AG04449 (cell line): ENCODE measurements around the gene OR6S1.
A peak's percentile ranks its signal among the peaks of the same experiment; 100 is the strongest.

Source experiments
- CTCF ChIA-PET: fragments of 350-600 bp; formaldehyde crosslinking; extraction: SDS; loops from one replicate; lab custom pipeline; 2021; ENCODE audit warnings: antibody characterized with exemption; lab: Yijun Ruan, JAX
- POLR2A ChIA-PET: fragments of 400-600, 350-600 bp; formaldehyde crosslinking; extraction: SDS; loops from one replicate; lab custom pipeline; 2020; ENCODE audit warnings: antibody characterized with exemption, inconsistent platforms; lab: Yijun Ruan, JAX
- DNase-seq: peaks from one replicate; pipeline ENCODE4 v3.0.0-alpha.2; 2010; ENCODE audit warnings: low read depth, low spot score
- H3K4me3 ChIP-seq: 2 replicates; pipeline ENCODE4 v1.5.1; 2011; ENCODE audit warnings: low read depth, mild to moderate bottlenecking, control low read depth, low read length
- CTCF ChIP-seq: IDR thresholded peaks from one replicate; pipeline ENCODE4 v1.5.1; 2011; ENCODE audit warnings: mild to moderate bottlenecking, moderate library complexity, low read length, control low read depth, inconsistent platforms; ENCODE audit not compliant: insufficient read depth; ENCODE audit errors: missing control alignments

OR6S1 gene

DNA sequence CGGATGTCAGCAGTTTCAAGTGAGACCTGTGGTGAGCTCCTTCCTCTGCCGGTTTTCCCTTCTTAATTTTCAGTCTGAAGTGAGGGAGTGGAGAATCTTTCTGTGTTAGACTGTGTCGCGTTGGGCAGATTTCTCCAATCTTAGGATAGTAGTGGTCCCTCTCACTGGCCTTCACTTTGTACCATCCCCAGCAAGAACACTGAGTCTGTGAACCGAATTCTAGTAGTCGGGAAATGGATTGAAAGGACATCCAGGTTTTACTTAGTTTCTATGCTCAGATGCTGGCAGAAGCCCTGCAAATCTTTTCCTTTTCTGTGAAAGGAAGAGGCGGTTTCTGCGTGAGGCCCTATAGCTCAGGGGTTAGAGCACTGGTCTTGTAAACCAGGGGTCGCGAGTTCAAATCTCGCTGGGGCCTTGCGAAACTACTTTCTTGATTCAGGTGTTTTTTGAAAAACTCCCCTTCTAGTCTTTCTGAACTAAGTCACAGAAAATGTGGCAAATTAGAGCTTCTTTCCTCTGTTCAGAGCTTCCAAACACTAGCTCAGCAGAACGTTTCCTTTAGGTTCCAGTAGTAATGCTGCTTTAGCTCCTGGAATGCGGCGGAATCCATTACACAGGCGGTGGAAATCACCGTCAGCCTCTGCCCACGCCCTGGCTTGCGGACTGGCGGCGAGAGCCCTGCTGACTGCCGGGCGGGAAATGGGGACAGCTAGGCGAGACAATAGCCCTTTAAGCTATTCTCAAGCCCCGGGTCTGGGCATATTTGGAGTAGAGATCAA lies 40.0 kb upstream of the OR6S1 start:
- ChIA-PET CTCF (interaction anchor here (1.0 to 6.6 kb wide), 12 partner anchors 10 to 424 kb away, joined by 3 to 50 read pairs (median 6); no protein-coding TSS in a partner anchor), POLR2A (interaction anchor here (0.7 to 1.8 kb wide), 7 partner anchors 10 to 338 kb away, joined by 3 to 12 read pairs (median 3); partner anchors contain the start of genes PARP2, PIP4P1 and TEP1)
- no peak for TF ChIP-seq CTCF
- peak overlapping the region; percentile 96 for H3K4me3 ChIP-seq
- DNase-seq, result no peak

DNA sequence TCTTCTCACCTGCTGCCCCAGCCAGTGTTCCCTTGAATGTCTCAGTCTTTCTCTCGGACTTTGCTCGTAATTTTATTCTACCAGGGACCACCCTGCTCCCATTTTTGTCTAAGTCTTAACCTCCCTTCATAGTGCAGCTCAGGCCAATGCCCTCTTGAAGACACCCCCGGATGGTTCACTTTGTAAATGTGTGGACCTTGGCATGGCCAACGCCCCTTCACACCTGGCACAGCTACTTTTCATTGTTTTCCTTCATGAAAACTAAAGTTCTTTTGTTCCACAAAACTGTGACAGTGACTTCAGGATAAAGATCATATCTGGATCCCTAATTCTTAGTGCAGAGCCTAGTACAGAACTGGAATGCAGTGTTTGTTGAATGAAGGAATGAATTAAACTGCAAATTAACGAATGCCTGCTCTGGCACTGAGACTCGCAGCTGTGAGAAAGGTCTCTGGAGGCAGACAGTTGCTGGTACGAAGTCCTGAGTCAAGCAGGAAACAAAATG lies 39.4 kb upstream of the OR6S1 start:
- peak overlapping the region; percentile 96 for H3K4me3 ChIP-seq
- TF ChIP-seq CTCF, result no peak
- ChIA-PET POLR2A (interaction anchor here (1.0 to 1.8 kb wide), 4 partner anchors 12 to 338 kb away, joined by 3 to 12 read pairs (median 5); partner anchors contain the start of gene PARP2), CTCF (interaction anchor here (0.6 to 6.6 kb wide), 9 partner anchors 10 to 424 kb away, joined by 3 to 50 read pairs (median 6); no protein-coding TSS in a partner anchor)
- DNase-seq, result no peak

DNA sequence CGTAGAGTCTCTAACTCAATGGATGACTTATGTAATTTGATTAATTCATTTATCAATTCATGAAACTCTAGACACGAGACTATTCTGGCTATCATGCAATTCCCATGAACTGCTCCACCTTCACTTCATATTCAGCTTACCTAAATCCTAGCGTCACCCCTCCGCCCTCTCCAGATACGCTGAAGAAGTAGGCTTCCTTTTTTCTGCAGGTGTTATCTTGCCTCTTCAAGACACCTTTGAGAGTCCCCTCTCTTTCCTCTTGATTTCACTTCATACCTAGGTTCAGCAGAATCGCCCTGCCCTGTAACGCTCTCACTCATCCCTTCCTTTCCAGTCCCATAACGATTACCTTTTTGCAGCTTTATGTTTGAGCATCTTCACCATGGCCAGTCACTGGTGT lies 38.9 kb upstream of the OR6S1 start:
- DNase-seq, result no peak
- POLR2A ChIA-PET, result interaction anchor here (1.3 kb wide), 1 partner anchor 11 kb away, joined by 3 read pairs; no protein-coding TSS in a partner anchor
- peak overlapping the region; percentile 96 for H3K4me3 ChIP-seq
- TF ChIP-seq CTCF, result no peak
- CTCF ChIA-PET, result interaction anchor here (0.6 to 6.6 kb wide), 5 partner anchors 11 to 425 kb away, joined by 3 to 50 read pairs (median 6); no protein-coding TSS in a partner anchor

- no peak for TF ChIP-seq CTCF
- CTCF ChIA-PET, result interaction anchor here (1.4 to 6.6 kb wide), 4 partner anchors 11 to 291 kb away, joined by 3 to 50 read pairs (median 18); no protein-coding TSS in a partner anchor
- DNase-seq, result no peak
- POLR2A ChIA-PET, result no interaction called here
- H3K4me3 ChIP-seq, result no peak overlapping the region
These were observed 38.4 kb upstream of the OR6S1 start for GRCh38 chr14:20679907-20680306.

GRCh38 chr14:20676072-20676471 lies 34.6 kb upstream of the OR6S1 start:
- TF ChIP-seq CTCF, result no peak
- H3K4me3 ChIP-seq, result no peak overlapping the region
- DNase-seq, result no peak
- CTCF ChIA-PET, result interaction anchor here (1.5 kb wide), 1 partner anchor 15 kb away, joined by 3 read pairs; no protein-coding TSS in a partner anchor
- POLR2A ChIA-PET, result no interaction called here

- ChIA-PET POLR2A (no interaction called here), CTCF (interaction anchor here (1.5 kb wide), 1 partner anchor 16 kb away, joined by 3 read pairs; no protein-coding TSS in a partner anchor)
- no peak overlapping the region for H3K4me3 ChIP-seq
- no peak for TF ChIP-seq CTCF
- DNase-seq, result no peak
These were observed 34.2 kb upstream of the OR6S1 start for GRCh38 chr14:20675669-20676068.
